Erythroblast (primary cell): ENCODE data around the gene VPS37B.

Experiments
- GATA1 ChIP-seq: IDR thresholded peaks from 2 replicates; pipeline ENCODE4 v1.6.1; 2011; ENCODE audit warnings: low read depth, mild to moderate bottlenecking, control low read depth, low read length, moderate library complexity
- POLR2A ChIP-seq: IDR thresholded peaks from 2 replicates; pipeline ENCODE4 v1.6.1; 2011; ENCODE audit warnings: mild to moderate bottlenecking, low read length

DNA sequence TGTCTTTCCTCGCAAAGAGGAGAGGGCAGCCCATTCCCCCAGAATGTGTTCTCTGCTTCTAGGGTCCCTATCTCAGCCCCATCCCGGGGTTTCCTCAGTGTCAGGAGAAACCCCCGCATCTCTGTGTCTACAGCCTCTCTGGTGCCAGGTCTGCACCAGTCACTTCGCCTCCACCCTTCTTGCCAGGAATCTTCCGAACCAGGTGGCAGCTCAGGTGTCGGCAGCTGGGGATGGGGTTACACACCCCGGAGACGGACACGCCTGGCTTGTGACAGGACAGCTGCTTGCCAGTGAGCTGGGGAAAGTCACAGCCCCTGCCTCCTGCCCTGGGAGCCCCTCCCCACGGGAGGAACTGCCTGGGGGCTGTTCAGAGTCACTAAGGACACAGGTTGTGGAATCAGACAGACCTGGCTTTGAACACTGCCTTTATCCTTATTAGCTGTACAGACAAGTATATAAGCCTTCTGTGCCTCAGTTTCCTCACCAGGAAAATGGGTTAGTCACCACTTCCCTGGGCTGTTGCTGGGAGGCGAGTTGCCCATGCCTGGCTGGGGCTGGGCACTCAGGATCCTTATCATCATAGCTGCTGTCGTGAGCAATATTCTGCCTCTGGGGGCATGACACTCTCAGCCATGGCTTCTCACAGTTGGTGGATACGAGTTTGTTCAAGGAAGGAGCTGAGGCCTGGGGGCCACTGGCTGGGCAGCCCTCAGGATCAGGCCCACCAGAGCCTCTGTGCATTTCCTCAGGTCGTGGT is 49.9 kb downstream of the VPS37B start:
- TF ChIP-seq POLR2A = no peak
- no peak for TF ChIP-seq GATA1
